HG03066 (cell line): ENCODE data around the gene MINDY2.
"Not testable (repeated sequence)": the region's sequence is repeated elsewhere in the genome, so short reads cannot be mapped to it uniquely, and the experiment has no call there.

ENCODE experiments used
- ATAC-seq: cut with Tn5 transposase; IDR thresholded peaks from one replicate; pipeline ENCODE4 v1.9.1; 2021; ENCODE audit warnings: low read depth; ENCODE audit not compliant: unreplicated experiment

MINDY2 gene

DNA sequence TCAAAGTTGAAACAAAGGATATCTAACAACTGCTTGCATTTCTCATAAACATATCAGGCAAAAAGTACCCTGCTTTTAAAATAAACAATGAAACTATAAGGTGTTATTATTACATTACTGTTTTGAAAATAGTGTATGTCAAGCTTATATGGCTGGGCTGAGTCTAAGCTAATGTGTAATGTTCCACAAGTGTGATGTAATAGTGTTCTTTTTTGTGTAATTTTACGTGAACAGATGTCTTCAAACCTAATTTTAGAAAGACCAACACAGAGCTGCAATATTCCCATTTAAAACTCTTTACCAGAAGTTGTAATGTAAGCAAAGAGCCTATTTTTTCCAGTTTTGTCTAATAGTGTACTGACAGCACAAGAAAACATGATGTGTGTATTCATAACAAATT lies 34.0 kb downstream of the MINDY2 start:
- no peak for ATAC-seq

DNA sequence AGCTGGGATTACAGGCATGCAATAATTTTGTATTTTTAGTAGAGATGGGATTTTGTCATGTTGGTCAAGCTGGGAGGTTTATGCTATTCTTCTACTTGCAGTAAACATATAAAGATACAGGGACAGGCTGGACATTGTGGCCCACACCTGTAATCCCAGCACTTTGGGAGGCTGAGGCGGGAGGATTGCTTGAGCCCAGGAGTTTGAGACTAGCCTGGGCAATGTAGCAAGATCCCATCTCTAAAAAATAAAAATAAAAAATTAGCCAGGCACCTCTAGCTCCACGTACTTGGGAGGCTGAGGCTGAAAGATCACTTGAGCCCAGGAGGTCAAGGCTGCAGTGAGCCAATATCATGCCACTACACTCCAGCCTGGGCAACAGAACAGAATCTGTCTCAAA lies 52.2 kb downstream of the MINDY2 start:
- ATAC-seq: not testable (repeated sequence)

DNA sequence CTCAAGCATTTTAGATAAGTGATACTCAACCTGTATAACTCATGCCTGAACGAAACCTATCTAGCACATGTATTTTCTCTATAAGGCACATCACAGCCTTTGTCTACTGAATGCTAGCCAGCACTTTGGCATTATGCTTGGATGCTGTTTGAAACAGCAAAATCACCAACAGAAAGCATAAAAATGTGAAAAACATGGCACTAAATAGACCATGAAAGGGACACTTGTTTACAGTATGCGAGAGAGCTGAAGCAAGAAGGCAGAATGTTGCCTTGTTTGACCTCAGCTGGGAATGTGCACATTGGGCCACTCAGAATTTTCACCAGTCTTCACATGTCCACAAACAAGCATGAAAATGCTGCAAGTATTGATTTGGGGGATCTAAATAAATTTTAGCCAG lies 59.5 kb downstream of the MINDY2 start:
- no peak for ATAC-seq

DNA sequence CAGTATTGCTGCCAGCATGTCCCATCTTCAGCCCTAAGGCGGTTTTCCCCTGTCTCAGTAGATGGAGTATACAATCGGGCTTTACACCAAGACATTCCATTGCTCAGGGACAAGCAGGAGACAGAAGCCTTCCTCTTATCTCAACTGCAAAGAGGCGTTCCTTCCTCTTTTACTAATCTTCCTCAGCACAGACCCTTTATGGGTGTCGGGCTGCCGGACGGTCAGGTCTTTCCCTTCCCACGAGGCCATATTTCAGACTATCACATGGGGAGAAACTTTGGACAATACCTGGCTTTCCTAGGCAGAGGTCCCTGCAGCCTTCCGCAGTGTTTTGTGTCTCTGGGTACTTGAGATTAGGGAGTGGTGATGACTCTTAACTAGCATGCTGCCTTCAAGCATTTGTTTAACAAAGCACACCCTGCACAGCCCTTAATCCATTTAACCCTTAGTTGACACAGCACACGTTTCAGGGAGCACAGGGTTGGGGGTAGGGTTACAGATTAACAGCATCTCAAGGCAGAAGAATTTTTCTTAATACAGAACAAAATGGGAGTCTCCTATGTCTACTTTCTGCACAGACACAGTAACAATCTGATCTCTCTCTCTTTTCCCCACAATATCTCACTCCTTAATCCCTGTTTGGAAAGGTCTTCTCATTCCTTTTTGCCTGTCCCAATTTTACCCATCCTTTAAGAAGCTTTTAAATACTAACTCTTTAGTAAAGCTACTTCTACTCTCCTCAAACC lies 62.8 kb downstream of the MINDY2 start:
- ATAC-seq: not testable (repeated sequence)

DNA sequence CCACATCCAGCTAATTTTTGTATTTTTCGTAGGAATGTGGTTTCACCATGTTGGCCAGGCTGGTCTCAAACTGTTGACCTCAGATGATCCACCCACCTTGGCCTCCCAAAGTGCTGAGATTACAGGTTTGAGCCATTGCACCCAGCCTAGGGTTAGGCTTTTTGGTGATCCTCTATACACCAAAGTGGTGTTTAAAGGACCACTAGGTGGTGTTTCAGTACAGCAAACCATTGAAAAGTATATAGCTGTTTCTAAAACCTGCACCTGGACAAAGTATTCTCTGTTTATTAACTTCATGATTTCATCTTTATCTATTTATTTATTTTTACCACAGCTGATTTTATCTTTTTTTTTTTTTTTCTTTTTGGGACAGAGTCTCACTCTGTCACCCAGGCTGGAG lies 68.4 kb downstream of the MINDY2 start:
- ATAC-seq: no peak

DNA sequence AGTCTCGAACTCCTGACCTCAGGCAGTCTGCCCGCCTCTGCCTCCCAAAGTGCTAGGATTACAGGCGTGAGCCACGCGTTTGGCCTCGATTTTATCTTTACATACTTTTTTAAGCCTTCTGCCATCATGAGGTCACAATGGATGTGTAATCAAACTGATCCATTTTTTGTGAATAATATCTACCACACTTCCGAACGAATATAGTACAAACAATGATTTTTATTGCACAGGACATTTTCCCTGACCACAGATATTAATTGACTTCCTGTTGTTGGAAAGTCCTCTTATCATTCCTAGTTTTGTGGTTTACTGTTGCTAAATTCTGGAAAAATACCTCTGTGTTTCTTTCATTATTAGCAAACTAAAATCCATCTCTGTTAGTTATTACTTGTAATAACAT lies 68.9 kb downstream of the MINDY2 start:
- no peak for ATAC-seq

DNA sequence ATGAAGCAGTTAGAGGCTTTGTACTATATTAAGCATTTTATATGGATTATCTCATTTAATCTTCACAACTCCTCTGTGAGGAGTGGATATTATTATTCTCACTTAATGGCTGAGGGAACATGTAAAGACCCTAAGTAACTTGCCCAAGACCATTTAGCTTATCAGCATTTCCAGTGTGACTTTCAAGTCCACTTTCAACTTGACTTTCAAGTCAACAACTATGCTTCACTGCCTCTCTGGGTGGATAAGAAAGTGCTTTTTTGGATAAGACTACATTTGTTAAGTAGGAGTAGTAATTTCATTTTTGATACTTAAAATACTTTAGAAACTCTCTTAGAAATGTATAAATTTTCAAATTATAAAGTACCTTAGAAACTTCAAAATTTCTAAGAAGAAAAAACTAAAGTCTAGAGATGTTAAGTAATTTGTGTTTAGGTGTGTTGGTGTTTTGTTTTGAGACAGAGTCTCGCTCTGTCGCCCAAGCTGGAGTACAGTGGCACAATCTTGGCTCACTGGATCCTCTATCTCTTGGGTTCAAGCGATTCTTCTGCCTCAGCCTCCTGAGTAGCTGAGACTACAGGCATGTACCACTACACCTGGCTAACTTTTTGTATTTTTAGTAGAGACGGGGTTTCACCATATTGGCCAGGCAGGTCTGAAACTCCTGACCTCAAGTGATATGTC lies 71.8 kb downstream of the MINDY2 start:
- no peak for ATAC-seq

DNA sequence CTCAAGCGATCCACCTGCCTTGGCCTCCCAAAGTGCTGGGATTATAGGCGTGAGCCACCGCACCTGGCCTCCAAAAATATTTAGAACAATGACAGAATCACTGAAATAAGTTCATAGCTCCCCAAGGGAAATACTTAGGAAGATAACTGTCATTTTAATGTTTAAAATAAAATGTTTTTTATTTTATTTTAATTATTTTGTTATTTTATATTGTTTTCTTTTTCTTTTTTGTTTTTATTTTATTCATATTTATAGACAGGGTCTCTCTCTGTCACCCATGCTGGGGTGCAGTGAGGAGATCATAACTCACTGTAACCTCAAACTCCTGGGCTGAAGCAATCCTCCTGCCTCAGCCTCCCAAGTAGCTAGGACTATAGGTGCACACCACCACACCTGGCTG lies 80.1 kb downstream of the MINDY2 start:
- ATAC-seq: not testable (repeated sequence)

DNA sequence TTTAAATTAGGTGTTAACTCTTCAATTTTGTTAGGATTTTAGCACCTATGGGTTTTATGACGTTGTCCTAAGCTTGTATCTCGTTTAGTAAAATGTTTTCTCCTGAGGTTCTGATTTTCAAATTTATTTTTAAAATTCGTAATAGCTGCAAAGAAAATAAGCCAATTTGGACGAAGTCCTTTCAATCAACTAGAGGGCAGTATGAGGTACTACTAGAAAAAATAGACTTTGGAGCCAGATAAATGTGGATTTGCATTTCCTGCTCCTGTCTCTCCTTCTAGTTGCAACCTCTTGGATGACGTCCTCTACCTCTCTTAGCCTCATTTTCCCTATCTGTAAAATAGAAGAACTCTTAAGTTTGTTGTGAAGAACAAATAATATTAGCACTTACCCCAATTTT lies 81.2 kb downstream of the MINDY2 start:
- ATAC-seq: no peak

DNA sequence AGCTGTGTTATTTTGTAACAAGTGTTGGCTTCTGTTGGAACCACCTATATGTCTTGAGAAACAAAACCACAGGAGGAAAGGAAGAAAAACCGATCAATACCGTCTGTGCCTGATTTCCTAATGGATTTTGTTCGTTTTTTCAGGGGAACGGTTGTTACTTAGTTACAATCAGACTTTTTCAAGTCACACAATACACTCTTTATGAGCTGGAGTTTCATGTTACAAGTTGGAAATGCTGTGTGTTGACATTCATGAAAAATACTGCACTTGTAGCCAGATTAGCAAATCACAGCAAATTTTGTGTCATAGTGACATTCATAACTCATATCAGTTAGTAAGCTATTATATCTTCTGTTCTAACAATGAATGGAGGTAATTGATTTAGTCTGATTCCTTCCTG lies 83.5 kb downstream of the MINDY2 start:
- ATAC-seq: no peak

DNA sequence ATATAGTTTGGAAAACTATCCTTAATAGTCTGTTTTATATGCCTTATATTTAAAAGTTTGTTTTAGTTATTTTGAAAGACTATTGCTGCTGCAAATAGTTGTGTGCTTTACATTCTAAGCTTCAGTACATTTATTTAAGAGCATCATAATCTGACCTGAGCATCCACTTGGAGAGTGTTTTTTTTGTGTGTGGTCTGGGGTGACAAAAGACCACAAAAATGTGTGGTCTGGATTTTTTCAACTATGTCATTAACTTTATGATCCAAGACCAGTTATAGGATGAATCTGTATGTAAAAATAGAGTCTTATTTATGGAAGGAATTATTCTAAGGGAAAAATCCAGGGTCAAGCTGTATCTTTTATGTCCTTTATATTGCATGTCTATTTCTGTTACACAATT lies 85.0 kb downstream of the MINDY2 start:
- no peak for ATAC-seq

DNA sequence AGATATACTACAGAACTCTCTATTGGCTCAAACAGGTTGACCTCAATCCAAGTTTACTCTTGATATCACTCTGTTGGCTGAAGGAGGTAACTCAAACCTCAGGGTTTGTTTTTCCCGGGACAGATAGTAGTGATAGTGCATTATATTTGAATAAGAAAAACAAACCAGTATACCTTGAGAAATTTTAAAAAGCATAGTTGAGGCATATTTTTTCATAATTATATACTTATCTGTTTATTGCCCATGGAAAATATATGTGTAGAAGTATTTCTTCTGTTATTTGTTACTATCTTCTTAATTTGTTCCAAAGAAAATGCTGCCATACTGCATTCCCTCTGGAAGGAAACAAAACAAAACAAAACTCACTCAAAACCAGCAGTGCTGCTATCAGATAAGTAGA lies 85.5 kb downstream of the MINDY2 start:
- not testable (repeated sequence) for ATAC-seq

DNA sequence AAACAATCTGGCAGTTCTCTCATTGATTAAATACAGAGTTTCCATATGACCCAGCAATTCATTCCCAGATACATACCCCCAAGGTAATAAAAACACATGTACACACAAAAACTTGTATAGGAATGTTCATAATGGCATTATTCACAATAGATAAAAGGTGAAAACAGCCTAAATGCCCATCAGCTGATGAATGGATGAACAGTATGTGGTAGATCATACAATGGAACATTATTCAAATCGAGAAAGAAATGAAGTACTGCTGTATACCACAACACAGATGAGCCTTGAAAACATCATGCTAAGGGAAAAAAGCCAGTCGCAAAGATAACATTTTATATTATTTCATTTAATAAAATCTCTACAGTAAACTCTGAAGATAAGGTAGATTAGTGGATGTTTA lies 91.2 kb downstream of the MINDY2 start:
- ATAC-seq: no peak

DNA sequence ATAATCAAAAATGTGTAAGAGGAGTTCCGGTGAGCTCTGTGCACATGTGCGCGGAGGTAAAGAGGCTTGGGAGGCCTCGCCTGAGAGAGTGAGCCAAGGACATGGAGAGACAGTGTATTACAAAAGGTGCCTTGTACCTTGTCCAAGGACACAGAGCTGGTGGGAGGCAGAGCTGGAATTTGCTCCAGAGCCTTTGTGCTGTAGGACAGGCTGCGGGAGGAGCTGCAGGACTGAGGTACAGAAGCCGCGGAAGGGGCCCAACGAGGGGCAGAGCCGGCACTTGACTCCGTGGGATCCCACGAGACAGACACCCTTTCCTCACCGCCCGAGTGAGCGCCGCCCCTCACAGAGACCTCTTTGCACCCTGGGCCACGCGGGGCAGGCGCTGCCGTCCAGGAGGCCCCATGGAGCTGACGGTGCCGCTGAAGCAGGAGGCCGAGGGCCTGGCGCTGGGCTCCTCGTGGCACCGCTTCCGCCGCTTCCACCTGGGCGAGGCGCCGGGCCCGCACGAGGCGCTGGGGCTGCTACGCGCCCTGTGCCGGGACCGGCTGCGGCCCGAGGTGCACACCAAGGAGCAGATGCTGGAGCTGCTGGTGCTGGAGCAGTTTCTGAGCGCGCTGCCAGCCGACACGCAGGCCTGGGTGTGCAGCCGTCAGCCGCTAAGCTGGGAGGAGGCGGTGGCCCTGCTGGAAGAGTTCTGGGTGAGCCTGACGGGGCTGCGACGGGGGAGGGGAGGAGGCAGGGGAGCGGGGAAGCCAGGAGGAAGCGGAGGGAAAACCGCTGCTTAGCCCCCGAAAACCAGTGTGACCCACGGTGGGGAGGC lies 93.7 kb downstream of the MINDY2 start:
- ATAC-seq: no peak

DNA sequence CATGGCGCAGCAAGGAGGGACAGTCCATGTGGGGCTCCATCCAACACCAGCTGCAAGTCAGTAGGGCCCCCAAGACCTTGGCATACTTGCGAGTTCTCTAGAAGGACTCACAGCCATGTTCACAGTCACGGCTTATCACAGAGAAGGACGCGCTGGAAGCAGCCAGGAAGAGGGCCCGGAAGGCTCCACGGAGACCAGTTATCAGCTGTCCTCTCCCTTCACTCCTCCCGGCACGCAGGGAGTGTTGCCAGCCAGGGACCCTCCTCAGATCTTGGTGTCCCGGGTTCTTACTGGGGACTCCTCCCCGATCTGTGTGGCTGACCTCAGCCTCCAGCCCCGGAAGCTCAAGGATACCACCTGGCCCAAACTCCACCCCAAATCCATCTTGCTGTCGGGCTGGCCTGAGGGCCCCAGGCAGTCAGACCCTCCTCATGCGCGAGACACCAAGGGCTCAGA lies 94.4 kb downstream of the MINDY2 start:
- ATAC-seq: no peak

DNA sequence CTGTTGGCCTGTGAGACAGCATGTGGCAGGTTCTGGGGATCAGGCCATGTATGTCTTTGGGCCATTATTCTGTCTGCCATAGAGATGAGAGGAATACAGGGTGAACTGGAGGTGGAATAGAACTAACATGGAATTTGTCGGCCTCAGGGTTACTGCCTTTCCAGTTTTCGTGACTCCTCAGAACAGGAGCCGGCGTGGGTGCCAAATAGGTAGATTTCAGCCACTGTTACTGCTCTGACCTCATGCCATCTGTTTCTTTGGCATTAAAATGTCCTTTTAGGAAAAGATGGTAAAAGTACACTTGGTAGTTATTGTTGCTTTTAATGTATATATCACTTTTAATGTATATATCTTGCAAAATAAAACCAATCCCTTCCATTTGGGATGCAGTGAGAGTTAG lies 96.8 kb downstream of the MINDY2 start:
- no peak for ATAC-seq

DNA sequence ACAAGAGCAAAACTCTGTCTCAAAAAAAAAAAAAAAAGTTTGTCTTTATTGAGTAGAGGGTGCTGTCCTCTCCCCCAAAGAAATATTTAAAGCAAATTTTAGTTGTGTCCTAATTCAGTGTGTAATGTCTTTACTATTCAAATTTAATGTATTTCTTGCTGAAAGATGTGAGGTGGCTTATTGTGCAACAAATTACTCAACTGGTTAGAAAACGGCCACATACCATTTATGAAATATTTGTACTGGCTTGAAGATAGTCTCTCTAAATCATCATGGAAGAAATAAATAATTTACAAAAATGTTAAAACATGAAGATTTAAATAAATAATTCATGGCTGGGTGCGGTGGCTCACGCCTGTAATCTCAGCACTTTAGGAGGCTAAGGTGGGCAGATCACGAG lies 99.3 kb downstream of the MINDY2 start:
- ATAC-seq: no peak

DNA sequence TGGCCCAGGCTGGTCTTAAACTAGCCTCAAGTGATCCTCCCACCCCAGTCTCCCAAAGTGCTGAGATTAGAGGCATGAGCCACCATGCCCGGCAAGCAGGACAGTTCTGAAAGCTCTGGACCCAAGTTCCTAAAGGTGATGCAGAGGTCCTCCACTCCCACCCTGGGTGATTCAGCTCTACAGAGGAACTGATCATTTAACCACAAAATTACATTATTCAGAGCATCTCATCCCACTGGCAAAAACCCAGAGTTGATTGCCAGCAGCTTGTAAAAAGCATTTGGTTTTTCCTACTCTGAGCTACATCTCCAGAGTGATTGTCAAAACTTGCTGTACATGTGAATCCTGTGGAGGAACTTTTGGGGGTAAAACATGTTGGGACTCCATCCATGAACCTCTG lies 102.2 kb downstream of the MINDY2 start:
- ATAC-seq: no peak

DNA sequence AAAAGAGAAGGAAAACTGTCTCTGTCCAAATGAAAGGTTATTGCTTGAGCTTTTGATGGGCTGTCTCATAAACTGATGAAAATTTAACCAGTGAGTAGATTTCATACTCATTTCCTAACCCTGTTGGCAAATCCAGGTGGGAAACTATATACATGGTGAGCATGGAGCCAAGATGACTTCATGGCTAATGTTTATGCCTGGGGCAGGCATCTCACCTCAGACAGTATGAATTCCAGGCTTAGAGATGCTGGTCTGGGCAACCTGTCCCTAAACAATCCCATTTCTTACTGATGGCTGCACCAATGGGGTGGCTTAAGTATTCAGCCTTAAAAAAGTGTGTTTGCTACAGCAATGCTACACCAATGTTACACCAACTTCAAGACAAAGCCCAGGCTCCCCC lies 104.2 kb downstream of the MINDY2 start:
- no peak for ATAC-seq

DNA sequence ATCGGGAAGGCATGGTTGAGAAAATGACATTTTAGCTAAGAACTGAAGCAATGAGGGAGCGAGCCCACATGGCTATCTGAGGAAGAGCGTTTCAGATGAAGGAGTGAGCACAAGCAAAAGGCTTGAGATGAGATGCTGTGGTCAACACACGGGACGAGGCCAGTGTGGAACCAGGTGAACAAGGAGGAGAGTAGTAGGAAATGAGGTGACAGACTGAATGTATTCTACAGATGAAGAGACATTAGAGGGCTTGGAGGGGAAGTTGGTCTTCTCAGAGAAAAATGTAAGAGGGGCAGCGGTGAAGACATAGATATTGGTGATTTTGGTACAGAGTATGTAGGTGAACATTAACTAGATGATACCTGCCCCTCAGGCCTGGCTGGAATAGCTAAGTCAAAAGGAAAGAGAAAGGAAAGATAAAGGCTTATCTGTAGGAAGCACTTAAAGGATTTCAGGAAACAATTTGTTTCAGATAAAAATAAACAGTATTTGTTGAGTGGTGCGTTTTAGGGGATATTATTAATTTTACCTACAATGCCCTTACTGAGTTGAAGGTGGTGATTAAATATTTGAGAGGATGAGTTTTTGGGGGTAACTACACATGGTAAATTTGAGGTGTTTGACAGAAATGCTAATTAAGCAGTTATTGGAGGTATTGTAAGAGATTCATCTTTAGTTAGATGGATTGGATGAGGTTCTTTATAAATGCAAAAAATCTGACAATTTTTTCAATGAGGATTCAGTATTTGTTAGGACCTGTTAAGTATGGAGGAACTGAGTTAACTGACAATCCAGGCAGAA lies 105.4 kb downstream of the MINDY2 start:
- no peak for ATAC-seq
